Activated CD4-positive, alpha-beta T cell treated with anti-CD3 and anti-CD28 coated beads for 4 hours (primary cell): ENCODE results near the gene PCNX1.
"Not testable (repeated sequence)": the region's sequence is repeated elsewhere in the genome, so short reads cannot be mapped to it uniquely, and the experiment has no call there.

ENCODE experiments used
- DNase-seq, 2 donors: peaks; one replicate each; pipeline ENCODE4 v3.0.0-alpha.2; 2020

The PCNX1 gene

DNA sequence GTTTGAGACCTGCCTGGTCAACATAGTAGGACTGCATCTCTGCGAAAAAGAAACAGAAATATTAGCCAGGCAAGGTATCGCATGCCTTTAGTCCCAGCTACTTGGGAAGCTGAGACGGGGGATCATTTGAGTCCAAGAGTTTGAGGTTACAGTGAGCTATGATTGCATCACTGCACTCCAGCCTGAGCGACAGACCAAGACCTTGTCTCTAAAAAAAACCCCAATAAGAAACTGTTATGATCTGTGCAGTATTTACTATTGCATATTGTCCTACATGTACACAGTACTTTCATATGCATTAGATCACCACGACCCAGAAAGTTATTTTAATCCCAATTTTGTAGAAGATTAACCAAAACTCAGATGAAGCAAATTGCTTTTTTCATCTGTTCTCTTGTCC, 187.5 kb downstream of the PCNX1 start:
- DNase-seq = no peak

DNA sequence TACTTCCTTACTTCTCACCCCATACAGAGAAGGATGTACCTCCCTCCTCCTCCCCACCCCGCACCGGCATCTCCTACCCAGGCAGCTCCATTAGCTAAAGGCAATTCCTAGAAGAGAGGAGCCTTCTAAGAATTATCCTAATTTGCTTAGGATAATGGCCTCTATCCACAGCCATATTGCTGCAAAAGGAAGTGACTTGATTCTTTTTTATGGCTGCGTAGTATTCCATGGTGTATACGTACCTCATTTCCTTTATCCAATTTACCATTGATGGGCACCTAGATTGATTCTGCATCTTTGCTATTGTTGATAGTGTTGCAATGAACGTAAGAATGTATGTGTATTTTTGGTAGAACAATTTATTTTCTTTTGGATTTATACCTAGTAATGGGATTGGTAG, 189.7 kb downstream of the PCNX1 start:
- no peak for DNase-seq

DNA sequence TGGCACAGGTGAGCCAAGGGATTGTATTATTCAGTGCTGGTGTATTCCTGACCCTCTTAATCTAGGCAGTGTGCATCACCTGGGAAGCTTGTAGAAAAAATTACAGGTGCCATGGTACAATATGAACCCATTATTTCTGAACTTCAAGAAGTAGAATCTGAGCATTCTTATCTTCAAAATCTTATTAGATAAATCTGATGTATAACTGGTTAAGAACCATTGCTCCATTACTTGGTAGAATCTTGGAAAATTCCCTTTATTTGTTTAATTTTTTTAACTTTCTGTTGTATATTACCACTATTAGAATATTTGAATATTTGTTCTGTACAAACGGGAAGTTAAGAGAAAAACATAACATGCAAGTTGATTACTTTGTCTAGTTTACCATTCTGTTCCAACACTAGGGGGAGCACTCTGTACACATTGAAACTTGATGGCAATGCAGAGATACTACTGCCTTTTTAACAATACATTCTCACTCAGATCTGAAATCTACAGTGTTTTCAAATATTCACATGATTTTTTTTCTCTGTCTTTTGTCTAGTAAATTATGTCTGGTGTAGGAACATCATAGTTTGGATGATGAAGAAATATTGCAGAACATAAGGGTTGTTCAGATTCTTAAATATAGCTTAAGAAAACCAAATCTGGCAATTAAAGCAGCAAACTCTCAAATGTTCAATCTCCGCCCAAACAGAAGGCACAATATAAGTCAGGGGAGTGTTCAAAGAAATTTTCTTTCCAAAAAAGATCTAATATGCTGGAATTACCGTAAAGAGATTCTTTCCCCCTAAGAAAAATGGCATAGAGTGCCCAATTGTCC, 196.6 kb downstream of the PCNX1 start:
- DNase-seq = peak in 1 of 2 donors; percentile 33

DNA sequence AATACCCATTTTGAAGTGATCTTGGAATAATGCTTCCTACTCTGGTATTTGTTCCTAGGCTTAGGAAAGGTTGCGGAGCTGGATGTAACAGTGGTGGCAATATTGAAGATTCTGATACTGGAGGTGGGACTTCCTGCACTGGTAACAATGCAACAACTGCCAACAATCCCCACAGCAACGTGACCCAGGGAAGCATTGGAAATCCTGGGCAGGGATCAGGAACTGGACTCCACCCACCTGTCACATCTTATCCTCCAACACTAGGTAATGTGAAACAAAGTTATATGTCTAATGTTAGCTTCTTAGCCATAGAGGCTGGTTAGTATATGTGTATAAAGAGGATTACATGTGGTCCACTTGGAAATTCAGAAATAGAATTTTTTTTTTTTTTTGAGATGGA, 197.9 kb downstream of the PCNX1 start:
- no peak for DNase-seq

DNA sequence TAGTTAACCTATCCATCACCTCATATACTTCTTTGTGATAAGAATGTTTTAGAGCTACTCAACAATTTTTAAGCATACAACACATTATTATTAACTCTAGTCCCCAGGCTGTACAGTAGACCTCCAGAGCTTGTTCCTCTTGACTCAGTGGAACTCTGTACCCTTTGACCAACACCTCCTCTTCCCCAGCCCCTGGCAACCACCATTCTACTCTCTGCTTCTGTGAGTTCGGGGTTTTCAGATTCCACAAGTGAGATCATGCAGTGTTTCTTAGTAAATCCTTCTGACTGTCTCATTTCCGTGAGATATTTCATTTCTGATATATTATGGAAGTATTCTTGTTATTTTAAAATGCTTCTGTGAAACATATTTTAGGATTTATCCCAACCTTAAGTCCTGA, 200.7 kb downstream of the PCNX1 start:
- DNase-seq = no peak

DNA sequence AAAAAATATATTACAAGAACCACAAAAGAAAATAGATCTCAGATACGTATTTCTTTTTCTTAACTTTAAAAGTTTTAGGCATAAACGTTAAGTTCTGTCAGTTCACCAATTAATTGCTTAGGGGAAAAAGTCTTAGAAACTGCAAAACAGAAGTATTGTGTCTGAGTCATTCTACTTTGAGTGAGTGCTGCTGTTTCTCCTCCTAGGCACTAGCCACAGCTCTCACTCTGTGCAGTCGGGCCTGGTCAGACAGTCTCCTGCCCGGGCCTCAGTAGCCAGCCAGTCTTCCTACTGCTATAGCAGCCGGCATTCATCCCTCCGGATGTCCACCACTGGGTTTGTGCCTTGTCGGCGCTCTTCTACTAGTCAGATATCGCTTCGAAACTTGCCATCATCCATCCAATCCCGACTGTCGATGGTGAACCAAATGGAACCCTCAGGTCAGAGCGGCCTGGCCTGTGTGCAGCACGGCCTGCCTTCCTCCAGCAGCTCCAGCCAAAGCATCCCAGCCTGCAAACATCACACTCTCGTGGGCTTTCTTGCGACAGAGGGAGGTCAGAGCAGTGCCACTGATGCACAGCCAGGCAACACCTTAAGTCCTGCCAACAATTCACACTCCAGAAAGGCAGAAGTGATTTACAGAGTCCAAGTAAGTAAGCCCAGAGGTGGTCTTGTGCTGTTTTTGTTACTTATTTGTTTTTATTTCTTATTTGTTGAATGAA, 201.3 kb downstream of the PCNX1 start:
- DNase-seq = no peak

DNA sequence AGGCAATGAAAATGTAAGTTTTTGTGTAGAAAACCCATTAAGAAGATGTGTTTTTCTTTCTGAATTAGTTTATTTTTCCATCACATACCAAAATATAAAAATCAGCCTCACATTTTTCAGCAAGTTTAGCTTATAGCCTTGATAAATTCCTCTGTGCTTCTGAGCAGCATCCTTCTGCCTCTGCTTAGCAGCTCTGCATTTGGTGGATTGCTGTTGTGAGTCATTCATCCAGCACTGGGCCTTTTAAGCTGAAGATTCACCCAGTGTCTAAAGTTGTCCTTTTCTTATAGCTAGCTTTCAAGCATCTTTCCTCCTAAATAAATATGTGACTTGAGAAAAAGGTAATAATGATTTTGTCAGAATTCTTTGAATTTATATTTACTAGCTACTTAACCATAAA, 206.1 kb downstream of the PCNX1 start:
- no peak for DNase-seq

DNA sequence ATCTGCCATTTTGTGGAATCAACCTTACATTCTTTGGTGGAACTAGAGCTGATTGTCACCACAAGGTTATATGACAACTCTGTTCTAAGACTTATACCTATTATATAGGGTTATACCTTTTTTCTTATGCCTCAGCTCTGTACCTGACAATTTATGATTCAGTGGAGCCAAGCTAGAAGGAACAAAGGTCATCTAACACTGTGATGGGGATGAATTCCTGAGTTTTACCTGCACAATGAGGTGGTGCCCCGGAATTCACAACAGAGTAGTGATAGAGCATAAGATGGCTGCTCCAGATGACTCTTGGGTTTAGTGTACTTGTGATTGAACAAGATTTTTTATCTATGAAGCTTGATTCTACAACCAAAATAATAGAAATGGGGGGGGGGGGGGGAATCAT, 207.3 kb downstream of the PCNX1 start:
- no peak for DNase-seq

DNA sequence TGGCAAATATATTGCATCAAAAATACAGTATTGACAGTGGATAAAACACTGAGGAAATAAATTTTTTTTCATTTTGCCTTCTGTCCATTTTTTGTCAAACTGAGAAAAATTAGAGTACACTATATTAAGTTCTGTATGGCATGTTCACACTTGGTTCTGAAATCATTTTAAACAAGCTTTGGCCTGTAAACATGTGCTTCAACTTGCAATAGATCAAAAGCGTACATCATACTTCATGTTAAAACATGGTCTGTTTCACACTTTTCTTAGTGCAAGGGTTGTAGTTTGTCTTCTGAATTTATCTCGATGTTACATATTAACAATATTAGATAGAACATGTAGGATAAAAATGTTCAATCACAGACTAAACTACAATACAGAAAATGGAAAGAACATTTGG, 208.0 kb downstream of the PCNX1 start:
- no peak for DNase-seq

DNA sequence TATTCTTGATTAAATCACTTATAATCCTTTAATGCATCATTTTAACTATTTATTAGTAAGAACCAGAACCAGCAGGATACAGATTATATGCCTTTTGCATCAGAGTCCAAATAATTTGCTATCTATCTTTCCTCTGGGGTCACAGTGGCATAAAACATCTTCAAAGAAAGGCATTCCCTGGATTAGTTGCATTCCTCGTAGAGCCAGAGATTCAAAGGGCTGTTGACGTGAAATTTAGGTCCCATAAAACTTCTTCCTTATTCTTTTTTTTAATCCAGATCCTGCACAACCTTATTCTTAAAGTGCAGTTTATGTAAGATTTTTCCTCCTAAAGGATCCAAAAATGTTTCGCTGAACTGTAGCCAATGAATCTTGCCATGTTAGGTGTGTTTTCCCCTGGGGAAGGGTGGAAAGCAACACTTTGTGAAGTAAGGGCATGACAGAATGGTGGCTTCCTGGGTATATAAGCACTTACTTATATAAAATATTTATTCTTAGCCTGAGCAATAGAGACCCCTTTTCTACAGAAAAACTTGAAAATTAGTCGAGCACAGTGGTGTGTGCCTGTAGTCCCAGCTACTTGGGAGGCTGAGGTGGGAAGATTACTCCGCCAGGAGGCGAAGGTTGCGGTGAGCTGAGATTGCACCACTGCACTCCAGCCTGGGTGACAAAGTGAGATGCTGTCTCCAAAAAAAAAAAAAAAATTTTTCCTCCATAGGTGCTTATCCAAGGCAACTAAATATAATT, 208.7 kb downstream of the PCNX1 start:
- no peak for DNase-seq

DNA sequence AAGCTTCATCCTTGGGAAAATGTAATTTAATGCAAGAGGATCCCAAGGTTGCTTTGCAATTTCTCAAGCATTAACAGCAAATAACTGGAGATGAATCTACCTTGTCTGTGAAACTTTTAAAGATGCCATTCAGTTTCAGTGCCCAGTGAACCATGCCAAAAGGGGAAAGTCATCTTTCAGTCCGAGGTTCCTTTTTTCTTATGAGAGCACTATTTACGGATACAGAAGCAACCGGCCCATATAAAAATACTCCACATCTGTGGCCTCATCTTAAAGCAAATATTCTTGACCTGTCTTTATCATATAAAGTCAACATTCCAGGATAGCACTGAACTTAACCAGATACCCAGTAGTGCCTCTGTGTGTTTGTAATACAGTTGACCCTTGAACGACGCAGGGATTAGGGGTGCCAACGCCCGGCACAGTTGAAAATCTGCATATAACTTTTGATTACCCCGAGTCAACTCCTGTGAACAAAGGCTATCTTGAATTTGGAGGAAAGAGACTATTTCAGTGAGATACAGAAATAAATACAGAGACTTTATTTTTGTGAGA, 209.4 kb downstream of the PCNX1 start:
- DNase-seq = no peak

DNA sequence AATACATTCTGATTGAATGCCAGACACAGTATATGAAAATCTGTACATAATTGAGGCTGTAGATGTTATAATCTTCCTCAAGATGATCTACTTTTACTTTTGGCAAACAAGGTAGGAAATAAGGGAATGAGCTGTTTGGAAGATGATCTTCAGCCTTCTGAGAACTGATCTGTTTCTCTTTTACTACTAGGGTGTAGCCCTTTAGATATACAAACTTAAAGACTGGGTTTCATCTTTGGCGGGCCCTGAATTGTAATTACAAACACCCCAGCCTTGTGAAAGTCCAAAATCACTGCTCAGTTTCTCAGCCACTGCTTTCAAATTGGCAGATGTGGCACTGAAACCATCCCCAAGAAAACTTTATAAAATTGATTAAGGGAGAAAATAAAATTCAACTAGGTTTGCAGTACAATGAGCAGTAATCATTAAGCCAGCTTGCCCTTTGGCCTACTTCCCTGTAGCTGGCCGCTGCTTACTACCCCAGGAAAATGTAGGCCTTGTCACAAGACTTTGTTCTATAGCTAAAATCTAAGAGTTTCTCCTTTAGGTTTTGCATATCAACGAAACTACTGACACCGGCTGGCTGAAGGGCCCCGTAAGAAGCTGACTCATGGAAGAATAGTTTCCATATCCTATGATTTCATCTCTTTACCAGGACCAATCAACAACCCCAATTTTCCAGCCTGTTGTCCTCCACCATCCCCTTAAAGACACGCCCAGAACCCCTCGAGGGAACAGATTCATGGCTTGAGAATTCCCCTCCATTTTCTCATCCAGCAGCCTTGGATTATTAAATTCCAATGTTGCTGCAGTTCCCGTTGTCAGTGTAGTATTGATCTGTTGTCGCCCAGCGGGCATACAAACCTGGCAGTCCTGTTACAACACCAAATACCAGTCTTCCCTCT, 210.8 kb downstream of the PCNX1 start:
- no peak for DNase-seq

DNA sequence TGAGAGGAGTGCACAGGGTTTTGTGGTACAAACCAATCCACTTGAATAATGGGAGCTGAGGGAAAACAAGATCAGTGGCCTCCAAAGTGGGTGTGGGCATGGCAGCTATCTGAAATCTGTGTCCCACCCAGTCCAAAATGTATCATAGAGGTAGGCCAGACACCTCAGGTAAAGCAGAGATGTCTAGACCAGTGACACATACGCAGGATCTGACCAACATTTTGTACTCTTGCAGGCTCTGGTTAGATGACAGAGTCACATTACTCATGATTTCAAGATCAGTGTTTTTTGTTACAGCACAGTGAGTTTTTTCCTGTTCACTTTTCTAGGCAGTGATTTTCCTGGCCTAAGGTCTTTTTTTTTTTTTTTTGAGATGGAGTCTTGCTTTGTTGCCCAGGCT, 211.8 kb downstream of the PCNX1 start:
- DNase-seq = no peak

DNA sequence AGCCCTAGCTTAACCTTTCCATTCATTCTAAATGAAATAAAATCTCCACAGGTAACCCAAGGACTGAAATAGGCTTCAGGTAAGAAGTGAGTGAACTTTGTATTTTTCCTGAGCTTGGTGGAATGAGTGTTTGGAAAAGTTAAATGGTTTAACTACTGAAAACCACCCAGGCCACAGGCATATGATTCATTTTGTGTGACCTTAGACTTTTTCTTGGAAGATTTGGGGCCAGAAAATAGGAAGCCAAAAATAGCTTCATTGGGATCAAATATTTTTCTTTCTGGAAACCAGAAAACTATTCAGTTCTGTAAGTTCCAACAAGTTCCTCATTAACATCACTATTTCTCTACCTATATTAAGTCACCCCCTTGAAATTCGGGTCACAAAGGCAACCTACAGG, 212.6 kb downstream of the PCNX1 start:
- DNase-seq = no peak

DNA sequence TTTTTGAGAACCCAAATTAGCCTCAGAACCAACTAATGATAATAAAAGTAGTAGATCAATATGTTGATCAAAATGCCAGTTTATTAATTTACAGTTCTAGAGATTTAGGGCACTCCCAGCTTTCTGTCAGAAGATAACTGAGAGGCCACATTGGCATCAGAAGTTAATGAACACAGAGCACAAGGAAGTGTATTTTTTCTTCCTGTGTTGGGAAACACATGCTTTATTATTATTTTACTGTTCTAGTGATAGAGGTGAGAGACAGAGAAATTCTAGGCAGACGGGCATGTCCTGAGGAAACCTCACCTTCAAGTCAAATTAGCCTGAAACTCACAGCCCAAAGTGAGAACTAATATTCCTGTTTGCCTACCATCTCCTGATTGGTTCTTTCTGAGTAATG, 213.7 kb downstream of the PCNX1 start:
- no peak for DNase-seq

DNA sequence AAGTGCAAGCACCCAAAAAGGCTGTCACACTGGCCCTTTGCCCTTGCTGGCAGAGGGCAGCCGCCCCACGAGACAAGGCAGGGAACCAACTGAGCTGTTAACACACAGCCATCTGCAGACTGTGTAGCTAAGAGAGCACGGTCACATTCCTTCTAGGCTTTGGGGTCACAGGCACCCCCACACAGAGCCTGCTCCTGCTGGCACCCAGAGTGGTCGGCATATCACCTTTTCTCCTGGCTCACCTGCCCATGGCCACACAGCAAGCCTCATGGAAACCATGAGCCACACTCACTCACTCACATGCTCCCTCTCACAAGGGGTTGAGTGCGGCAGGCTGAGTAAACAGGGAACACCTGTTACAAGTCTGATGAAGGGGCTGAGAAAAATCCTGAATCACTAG, 214.5 kb downstream of the PCNX1 start:
- no peak for DNase-seq

DNA sequence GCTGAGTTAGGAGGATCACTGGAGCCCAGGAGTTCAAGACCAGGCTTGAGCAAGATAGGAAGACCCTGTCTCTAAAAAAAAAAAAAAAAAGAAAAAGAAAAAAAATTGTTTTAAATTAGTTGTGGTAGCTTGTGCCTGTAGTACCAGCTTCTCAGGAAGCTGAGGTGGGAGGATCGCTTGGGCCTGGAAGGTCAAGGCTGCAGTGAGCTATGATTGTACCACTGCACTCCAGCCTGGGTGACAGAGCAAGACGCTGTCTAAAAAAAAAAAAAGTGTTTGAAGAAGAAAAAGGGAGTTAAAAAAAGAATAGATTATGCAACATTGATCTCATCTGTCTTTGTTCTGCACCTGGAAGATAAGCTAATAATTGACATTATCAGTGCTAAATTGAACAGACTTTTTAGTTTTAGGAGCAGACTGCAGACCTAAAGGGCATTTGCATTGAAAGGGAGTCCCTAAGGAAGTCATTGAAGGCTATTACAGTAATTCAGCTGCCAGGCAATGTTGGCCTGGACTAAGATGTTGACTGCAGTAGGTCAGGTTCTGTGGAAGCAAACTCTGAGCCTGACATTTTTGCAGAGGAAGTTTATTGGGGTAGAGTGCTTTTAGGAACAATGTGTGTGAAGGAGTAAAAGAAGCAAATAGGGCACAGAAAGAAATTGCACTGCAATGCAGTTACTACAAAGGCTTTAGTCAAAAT, 215.8 kb downstream of the PCNX1 start:
- DNase-seq = no peak

DNA sequence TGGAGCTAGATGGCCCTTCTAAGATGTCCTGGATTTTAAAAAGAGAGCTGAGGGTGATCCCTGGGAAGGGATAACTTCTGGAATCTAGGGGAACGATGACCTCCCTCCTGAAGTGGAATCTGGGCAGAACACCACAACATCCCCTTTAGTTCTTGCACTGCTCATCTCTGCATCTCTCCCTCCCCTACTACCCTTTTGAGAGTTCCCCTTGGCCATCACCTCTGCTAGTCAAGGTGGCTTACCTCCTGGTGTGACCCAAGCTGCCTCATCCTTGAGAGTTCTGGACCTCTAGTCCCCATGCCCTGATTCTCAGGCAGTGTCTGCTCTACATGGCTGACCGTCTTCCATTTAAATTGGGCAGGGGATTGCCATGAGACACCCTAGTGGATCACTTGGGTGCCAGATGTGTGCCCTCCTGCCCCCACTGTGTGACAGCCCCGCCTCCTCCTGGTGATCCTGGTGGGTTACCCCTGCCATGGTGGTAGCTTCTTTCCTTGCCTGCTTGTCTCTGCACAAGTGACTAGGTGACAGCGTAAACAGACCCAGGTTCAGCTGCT, 216.4 kb downstream of the PCNX1 start:
- no peak for DNase-seq

DNA sequence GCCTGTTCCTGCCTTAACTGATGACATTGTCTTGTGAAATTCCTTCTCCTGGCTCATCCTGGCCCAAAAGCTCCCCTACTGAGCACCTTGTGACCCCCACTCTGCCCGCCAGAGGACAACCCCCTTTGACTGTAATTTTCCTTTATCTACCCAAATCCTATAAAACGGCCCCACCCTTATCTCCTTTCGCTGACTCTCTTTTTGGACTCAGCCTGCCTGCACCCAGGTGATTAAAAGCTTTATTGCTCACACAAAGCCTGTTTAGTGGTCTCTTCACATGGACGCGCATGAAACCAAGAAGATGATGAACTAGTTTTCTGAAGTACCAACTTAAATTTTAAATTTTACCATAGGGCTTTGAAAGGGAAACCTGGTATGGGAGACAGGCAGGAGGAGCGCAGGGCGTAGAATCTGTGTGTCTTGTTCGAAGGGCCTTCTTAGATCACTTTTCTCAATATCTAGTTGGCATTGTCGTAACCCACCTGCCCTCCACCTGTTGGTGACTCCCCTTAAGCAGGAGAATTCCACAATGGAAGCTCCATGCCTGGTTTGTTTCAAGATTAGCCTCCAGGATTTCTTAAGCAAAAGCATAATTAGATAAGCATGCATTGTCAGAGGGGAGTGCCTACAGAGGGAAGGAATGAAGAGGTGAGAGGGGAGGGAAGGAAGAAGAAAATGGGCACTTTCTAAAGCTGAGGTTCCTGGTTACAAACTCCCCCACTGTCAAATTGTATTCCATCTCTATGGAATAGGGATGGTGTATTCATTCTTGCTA, 222.6 kb downstream of the PCNX1 start:
- DNase-seq = not testable (repeated sequence)

DNA sequence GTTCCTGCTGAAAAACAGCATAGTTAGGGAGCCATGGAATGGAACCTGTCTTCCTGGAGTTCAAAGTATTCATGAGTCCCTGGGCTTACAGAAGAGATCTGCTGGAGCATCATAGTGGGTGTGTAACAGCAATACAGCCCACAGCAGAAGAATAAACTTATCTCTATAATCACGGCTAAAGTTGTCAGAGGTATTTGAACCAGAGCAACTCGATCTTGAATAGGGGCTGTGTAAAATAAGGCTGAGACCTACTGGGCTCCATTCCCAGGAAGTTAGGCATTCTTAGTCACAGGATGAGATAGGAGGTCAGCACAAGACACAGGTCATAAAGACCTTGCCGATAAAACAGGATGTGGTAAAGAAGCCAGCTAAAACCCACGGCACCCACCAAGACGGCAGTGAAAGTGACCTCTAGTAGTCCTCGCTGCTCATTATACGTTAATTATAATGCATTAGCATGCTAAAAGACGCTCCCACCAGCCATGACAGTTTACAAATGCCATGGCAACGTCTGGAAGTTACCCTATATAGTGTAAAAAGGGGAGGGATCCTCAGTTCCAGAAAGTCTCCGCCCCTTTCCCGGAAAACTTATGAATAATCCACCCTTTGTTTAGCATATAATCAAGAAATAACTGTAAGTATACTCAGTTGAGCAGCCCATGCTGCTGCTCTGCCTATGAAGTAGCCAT, 223.4 kb downstream of the PCNX1 start:
- DNase-seq = no peak
